Uterus (tissue), 4 donors: ENCODE measurements around the gene PPIP5K2. TPM values are rescaled to one million over a fixed set of nuclear protein-coding genes. Genes with fewer than 3 reads are reported as not detected.

Experiments used
- DNase-seq, 2 donors: peaks; one replicate each; pipeline ENCODE4 v3.0.0-alpha.2; 2019 to 2020
- H3K27ac ChIP-seq, 2 donors: fragments of 200-600 bp; sonication (generic); 1 replicate in 1 of 2; 2 replicates in 1 of 2; pipeline ENCODE4 v1.5.1; 2016 to 2018
- H3K27me3 ChIP-seq, 2 donors: fragments of 200-600 bp; sonication (generic); one replicate each; pipeline ENCODE4 v1.5.1; 2018 to 2019; ENCODE audit warnings: control low read depth in 1 of 2
- H3K36me3 ChIP-seq, 2 donors: fragments of 200-600 bp; sonication (generic); one replicate each; pipeline ENCODE4 v1.5.1; 2019; ENCODE audit warnings: control low read depth in 1 of 2
- H3K4me1 ChIP-seq, 2 donors: fragments of 200-600 bp; sonication (generic); one replicate each; pipeline ENCODE4 v1.5.1; 2018 to 2019; ENCODE audit warnings: control low read depth in 1 of 2
- H3K4me3 ChIP-seq, 2 donors: fragments of 200-600 bp; sonication (generic); 1 replicate in 1 of 2; 2 replicates in 1 of 2; pipeline ENCODE4 v1.5.1; 2018 to 2019; ENCODE audit warnings: mild to moderate bottlenecking in 1 of 2
- H3K9me3 ChIP-seq, 2 donors: fragments of 200-600 bp; sonication (generic); one replicate each; pipeline ENCODE4 v1.5.1; 2019; ENCODE audit warnings: control low read depth in 1 of 2
- CTCF ChIP-seq, 4 experiments: fragments of 200-600 bp in 2 of 4; fragments of 450-650 bp in 2 of 4; sonication (generic) in 2 of 4; IDR thresholded peaks; one replicate each; pipeline ENCODE4 v1.5.1; 2016 to 2019; ENCODE audit warnings: antibody characterized with exemption in 4 of 4, mild to moderate bottlenecking in 2 of 4, moderate library complexity in 1 of 4
- POLR2A ChIP-seq, 2 donors: fragments of 450-650 bp; IDR thresholded peaks; one replicate each; pipeline ENCODE4 v1.6.1; 2016; ENCODE audit warnings: antibody characterized with exemption in 2 of 2, mild to moderate bottlenecking in 1 of 2, moderate library complexity in 1 of 2
- intact Hi-C: fragments of 100-400 bp; cut with DNase I; formaldehyde crosslinking; loops from one replicate; pipeline ENCODE4 v1.15.1; 2023; ENCODE audit warnings: low total_unique reads
- total RNA-seq, 4 donors: library from RNA; depleted of rRNA in 3 of 4; stranded (reverse); fragments of >200 nt in 3 of 4; gene quantifications; one replicate each; pipeline versions ENCODE4 v1.1.0 to v1.2.4, GENCODE V29; 2014 to 2023
- donor health status: DM: yes; HTN: yes; CAD: no.

Gene PPIP5K2
- total RNA-seq, 4 donors from 2014 or later: 31.5 to 120 (median 61.8) TPM

GRCh38 chr5:103258957-103259704 lies 139.0 kb downstream of the PPIP5K2 start:
- Histone ChIP-seq H3K4me3 (peak overlapping the region; percentile 69 to 82), H3K9me3 (no peaks in the 10 kb centered on the region), H3K27ac (peak overlapping the region; percentile 78 to 85), H3K27me3 (no peaks in the 10 kb centered on the region), H3K4me1 (no peaks in the 10 kb centered on the region), H3K36me3 (no peaks in the 10 kb centered on the region)
- TF ChIP-seq CTCF (IDR thresholded peaks at IDR 0.05) (peak in 1 of 4 experiments; percentile 7), POLR2A (IDR thresholded peaks at IDR 0.05) (no peak)
- DNase-seq: peak; percentile 30 to 45
- intact Hi-C loops: no loop called here

- Histone ChIP-seq H3K36me3 (no peaks in the 10 kb centered on the region), H3K9me3 (no peaks in the 10 kb centered on the region), H3K4me1 (no peaks in the 10 kb centered on the region), H3K27me3 (no peaks in the 10 kb centered on the region), H3K27ac (peak overlapping the region; percentile 78 to 85), H3K4me3 (peak overlapping the region; percentile 69 to 82)
- intact Hi-C loops: no loop called here
- TF ChIP-seq POLR2A (IDR thresholded peaks at IDR 0.05) (no peak), CTCF (IDR thresholded peaks at IDR 0.05) (no peak)
- DNase-seq: peak in 1 of 2 donors; percentile 27
Observed at GRCh38 chr5:103259705-103260355, 139.7 kb downstream of the PPIP5K2 start.

GRCh38 chr5:103260951-103261350 lies 140.8 kb downstream of the PPIP5K2 start:
- H3K36me3 ChIP-seq: no peaks in the 10 kb centered on the region
- DNase-seq: no peak
- intact Hi-C loops: no loop called here

More at GRCh38 chr5:103260951-103261350, 140.8 kb downstream of the PPIP5K2 start:
- H3K4me3 ChIP-seq: no peak overlapping the region
- H3K9me3 ChIP-seq: no peaks in the 10 kb centered on the region
- TF ChIP-seq POLR2A (IDR thresholded peaks at IDR 0.05) (no peak), CTCF (IDR thresholded peaks at IDR 0.05) (no peak)
- no peaks in the 10 kb centered on the region for H3K4me1 ChIP-seq
- H3K27ac ChIP-seq: no peak overlapping the region
- H3K27me3 ChIP-seq: no peaks in the 10 kb centered on the region

Other genes with a start within 250 kb of the PPIP5K2 start
- 10 to 100 TPM in 3 of 4 donors, 1 to 10 TPM in 1; 10.0 to 14.5 (median 12.6) TPM for gene GIN1, start 163 bp upstream of the PPIP5K2 start, total RNA-seq
- gene MACIR, start 138.5 kb downstream of the PPIP5K2 start, total RNA-seq: 10 to 100 TPM in 1 of 4 donors, 1 to 10 TPM in 2, under 1 TPM in 1; 0.51 to 14.9 (median 6.5) TPM